SHP77 treated with DMSO at 0.1 percent for 48 hours (cell line): Measurements from ENCODE around the gene HEXB.
"Not testable (repeated sequence)": the region's sequence is repeated elsewhere in the genome, so short reads cannot be mapped to it uniquely, and the experiment has no call there.

Experiments used
- DNase-seq: peaks from one replicate; lab custom pipeline; 2025; lab: John Stamatoyannopoulos, UW

HEXB gene

DNA sequence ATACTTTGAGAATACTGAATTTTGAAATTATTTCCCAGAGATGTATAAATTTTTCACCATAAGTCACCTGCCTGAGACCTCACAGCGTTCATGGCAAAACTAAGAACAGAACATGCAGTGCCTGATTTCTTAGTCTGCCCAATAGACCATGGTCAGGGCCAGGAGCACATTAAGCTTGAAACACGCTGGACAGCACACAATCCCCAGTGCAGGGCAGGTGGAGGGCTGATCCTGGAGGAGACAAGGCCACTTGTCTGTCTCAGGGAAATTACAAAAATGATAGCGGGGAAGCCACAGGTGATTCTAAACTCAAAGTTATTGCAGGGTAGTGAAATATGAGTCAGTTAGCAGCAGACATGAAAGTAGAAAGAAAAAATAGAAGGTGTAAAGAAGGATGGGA lies 25.9 kb upstream of the HEXB start:
- no peak for DNase-seq

DNA sequence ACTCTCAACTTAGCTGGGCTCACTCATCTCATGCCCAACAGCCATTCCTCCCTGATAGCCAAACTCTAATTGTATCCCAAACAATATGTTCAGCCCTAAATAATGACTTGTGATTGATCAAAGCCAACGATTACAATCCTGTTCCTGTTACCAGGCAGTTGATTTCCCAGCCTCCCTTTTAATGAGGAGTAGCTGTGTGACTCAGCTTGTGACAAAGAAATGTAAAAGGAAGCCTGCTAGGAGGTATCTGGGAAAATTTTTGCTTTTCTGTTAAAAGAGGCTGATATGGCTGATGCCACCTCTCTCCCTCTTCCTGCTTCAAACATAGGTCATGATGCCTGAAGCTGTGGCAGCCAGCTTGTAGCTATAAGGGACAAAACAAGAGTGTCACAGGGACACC lies 24.9 kb upstream of the HEXB start:
- no peak for DNase-seq

DNA sequence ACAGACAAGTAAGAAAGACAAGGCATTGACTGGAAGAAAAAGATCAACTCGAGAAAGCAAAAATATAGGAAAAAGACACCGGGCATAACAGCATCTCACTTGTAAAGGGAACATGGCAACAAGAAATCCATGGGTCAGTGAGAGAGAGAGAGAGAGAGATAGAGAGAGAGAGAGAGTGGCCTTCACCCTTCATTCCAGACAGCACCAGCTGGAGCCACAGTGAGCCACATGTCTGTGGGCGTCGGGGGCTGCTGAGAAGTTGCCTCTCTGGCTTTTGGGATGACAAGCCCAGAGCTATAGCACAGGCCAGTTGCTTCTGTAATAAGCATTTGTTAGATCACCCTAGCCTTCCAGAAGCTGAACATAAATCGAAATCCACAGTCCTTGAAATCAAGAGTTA lies 24.2 kb upstream of the HEXB start:
- DNase-seq = no peak

DNA sequence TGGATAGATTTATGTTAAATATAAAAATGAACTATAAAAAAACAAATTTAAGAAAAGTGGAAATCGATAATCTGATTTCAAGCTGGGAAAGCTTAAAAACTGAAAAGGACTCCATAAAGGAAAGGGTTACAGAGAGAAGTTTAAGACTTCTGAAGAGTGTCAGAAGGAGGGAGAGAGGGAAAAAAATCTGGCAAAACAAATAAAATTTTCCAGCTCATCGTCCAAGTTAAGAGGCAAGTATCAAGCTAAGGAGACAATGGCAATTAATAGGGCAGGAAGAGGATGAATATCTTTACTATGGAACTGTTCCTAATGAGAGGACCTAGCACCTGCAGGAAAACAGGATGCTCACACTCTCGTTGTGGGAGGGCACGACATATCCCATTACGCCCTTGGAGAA lies 20.5 kb upstream of the HEXB start:
- DNase-seq = no peak

DNA sequence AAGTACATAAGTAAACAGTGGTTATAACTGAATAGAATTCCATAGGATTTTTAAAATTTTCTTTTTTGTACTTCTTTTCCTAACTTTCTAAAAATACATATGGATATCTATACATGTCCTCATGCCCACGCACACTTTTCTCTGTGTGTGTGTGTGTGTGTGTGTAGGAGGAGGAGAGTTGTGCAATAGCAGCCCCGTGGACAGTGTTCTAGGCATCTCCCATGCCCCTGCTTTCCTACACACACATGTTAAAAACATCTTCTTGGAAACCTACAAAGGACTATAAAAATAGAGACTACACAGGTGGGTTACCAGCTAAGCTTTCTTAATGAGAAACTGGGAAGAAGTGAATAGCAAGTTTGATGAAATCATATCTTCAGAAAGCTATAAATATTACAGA lies 19.8 kb upstream of the HEXB start:
- DNase-seq = no peak

DNA sequence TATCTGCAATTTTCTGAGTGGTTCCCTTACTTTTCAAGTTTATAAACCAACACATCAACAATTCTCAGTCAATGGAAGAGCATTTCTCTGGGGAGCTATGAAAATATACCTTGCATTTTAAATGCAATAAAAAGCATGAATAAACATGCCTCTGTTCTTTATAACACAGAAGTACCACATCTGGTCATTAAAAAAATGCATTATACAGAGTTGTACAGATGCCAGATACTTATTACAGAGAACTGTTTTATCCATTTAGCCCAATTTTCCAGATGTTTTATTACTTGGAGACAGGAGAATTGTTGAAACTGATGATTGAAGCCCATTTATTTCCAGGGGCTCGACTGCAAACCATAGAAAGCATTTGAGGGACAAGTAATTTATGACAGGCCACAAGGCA lies 19.2 kb upstream of the HEXB start:
- no peak for DNase-seq

DNA sequence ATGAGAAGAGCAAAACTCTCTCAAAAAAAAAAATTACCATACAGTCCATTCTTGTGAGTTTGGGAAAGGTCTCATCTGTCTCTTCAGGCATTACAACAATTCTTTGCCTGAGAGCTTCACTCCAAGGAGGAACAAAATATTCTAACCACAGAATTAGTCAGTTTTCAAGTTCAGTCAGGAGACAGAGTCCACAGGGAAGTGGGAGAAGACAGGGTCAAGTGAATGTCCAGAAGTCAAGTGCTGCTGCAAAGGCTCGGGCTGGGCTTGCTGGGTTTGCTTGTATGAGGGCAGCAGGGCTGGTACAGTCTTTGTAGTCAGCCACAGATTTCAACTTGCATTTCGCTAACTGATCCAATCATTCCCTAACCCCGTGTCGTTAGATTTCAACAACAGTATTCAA lies 17.6 kb upstream of the HEXB start:
- no peak for DNase-seq

DNA sequence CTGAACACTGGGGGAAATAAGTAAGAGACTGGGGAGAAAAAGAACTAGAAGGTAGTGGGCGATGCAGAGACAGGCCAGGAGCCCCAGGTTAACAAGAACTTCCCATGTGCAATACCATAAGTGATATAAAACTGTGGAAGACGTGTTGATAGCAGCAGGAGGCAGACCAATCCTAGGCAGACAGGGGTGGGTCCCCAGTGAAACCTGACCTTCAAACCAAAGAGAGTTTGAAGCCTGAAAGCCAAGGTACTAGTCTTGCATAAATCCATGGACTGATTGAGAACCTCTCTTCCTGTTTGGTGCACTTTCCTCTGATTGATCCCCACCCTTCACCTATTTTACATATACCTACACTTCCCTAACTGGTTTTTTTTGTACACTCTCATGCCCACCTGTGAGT lies 15.2 kb upstream of the HEXB start:
- DNase-seq = no peak

DNA sequence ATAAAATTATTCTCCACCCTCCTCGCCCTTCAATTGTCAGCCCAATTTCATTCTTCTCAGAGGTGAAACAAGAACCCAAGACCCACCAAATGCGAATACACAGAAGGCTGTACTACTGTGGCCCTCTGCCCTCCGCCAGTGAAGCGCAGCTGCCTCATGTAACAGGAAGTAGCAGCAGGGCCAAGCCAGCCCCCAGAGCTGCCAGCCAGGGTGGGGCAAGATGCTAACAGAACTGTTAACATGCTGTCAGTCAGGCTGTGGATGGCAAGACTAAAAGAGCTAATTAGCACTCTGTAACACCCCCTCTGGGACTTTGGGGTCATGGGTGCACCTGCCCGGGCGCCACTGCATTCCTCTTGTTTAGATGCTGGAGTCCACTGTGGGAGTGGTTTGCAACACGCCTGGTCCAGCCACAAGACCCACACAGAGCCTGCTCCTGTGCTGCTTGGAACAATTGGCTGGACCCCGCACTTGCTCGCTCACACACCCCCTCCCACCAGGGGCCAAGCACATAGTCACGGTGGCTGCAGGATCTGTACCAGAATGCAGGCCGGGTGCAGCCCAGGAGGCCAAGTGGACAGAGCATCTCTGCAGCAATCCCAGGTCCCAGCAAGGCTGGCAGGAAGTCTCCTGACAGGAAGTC lies 14.5 kb upstream of the HEXB start:
- no peak for DNase-seq

DNA sequence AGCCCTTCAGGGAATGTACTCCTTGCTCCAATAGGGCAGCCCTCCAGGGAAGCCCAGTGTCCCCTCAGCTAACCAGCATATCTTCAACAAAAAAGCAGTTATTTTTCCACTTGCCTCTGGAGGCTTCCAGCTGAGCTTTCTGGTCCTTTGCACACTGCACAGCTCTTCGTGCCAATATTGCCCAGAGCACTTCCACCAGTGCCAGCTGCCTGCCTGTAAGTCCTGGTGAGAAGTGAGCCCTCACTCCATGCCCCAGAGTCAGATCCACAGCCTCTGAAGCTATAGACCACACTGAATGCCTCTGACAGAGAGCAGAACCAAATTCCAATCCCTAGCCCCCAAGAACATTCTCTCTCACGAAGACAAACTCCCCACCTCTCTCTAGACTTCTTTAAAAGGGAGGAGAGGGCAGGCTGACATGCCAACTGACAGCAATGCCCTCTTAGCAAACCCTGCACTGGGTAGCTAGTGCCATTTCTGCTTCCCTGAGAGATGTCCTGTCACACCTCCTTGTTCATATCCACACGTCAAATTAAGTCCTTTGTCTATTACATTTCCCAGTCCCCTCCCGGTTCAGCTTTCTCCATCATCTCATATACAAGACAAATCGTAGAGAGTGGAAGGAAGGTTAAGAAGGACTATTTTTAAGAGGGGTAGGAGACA lies 12.7 kb upstream of the HEXB start:
- no peak for DNase-seq

DNA sequence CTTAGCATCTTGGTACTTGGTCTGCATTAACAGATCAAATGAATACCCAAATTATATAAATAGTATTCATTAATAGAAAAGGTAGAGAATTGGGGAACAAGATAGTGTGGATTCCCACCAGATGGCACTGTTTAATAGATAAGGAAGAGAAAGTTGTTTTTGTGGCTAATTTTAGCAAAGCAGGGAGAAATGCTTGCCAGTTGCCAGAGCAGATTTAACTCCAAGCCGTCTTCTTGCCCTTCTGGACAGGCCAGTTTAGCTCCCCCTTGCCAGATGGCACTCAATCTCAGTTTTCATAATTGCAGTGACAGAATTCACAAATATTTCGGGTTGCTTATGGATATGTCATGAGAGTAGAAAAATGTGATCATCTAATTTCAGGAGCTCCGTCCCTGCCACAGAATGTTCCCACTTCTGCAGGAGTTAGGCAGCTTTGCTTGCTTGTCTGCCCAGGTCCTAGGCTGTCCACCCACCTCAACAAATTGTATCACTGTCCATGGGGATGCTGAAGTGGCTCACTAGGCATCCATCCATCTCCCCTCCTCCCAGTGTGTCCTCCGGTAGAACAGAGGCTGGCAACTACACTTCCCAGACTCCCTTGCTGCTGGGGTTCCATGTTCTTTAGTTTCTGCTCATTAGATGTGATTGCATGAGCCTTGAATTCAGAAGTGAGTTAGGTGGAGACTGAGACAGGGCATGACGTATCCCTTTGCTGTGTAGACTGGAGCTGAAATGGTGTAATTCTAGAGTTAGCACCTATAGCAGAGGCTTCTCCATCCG lies 11.8 kb upstream of the HEXB start:
- peak; percentile 28 for DNase-seq

DNA sequence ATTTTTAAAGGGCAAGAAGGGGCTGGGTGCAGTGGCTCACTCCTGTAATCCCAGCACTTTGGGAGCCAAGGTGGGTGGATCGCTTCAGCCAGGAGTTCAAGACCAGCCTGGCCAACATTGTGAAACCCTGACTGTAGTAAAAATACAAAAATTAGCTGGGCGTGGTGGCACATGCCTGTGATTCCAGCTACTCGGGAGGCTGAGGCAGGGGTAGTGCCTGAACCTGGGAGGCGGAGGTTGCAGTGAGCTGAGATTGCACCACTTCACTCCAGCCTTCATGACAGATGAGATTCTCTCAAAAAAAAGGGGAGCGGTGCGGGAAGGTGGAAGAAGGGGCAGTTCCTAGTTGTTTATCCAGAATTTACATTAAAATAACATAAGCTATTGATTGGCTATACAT lies 8.6 kb upstream of the HEXB start:
- DNase-seq = not testable (repeated sequence)

DNA sequence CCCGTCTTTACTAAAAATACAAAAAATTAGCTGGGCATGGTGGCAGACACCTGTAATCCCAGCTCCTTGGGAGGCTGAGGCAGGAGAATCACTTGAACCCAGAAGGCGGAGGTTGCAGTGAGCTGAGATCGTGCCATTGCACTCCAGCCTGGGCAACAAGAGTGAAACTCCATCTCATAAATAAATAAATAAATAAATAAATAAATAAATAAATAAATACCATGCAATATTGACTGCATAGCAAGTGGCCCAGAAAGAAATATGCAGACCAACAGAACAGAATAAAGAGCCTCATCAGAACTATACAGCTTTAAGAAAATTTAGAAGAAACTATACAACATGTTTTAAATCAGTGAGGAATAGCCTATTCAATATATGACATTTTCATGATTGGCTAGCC lies 6.9 kb upstream of the HEXB start:
- not testable (repeated sequence) for DNase-seq

DNA sequence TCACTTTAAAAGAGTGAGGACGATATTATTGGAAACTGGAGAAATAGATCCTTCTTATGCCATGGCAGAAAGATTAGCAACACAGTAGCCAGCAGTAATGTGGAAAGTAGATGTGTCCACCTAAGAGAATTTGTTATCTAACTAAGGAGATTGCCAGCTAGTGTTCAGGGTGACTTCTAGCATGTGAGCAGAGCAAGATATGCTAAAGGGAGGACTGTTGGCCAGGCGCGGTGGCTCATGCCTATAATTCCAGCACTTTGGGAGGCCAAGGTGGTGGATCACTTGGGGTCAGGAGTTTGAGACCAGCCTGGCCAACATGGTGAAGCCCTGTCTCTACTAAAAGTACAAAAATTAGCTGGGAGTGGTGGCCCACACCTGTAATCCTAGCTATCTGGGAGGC lies 5.7 kb upstream of the HEXB start:
- not testable (repeated sequence) for DNase-seq

DNA sequence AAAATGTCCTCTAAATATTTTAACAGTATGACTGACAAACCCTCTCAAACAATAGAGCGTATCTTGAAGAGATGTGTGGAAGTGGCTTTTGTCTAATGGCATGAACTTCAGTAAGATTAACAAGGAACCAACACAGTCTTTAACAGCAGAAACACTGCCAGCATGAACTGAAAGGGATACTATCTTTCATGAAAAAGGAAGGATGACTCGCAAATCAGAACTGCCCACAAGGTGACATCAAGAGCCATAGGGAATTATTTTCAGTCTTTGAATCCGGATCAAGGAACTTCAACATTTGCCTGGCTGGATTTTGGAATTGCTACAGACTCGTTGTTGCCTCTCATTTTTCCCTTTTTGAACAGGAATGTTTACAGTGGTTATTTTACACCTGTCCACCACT lies 5.1 kb upstream of the HEXB start:
- DNase-seq = no peak

DNA sequence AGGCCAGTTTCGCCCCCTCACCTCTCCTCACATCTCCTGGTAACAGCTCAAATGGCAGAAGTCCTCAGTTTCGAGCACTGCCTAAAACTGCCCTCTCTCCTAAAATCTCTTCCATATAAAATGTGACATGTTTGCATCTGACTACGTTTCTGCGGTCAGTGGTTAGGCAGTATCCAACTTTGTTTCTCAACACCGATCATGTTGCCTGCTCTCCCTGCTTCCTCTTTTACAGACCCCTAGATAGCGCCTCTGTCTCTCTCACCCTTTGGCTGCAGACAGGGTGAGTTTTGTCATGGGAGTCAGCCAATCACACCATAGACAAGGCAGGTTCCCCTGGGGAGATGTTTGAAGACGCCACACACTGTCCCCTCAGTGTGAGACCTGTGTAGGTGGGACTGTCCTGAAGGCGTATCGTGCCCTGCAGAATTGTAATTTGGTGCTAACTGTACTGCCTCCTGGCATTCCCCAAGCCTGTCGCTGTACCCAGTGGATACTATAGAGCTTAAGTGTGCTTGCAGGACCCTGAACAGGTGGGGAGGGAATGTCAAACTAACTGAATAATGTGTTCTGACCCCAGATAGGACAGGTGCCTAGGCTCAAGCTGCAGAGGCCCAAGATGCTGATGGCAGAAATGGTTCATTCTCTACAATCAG lies 1.1 kb downstream of the HEXB start:
- no peak for DNase-seq

DNA sequence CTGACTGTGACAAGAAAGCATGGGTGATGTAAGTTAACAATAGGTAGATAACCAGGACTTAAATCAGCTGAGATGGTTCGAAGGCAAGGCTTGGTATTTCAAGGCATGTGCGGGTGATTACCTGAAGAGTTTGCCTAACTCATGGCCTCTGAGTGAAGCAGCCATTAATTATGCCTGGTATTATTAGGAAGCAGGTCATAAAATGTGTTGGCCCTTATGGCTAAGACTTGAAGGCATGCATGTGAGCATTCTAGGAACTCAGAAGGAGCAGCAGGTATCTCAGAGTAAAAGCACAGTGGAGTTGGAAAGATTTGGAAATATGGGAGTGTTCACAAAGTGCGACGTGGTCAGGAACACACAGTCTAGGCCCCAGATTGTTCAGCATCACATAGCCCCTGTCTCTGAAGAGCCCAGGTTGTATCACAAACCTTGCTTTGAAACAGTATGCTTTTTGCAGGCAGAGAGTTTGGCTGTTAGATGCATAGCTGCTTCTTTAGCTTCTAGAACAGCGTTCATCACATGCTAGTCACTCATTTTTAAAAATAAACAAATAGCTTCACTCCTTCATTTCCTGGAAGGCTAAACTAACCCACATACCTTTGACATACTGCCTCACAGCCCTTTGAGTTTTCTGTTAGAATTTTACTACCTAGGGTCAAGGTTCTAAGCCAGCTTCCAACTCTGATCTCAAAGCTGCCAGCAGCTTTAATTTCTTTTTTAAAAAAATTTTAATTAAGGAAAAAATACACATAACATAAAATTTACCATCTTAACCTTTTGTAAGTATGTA lies 2.1 kb downstream of the HEXB start:
- DNase-seq = no peak

DNA sequence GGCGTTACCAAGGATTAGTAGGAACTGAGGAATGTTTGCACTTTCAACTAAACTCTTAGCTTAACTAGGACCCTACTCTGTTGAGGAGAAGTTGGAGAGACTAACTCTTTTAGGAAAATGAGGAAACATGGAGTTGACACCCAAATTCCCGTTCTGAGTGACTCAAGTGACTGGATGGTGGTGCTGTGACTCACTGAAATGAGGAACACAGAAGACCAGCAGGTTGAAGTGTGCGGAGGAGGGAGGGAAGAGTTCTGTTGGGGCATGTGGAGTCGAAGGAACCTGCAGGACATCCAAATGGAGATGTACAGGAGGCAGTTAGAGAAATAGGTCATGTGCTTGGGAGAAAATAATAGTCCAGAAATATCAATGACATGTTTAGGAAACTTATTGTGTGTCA lies 8.2 kb downstream of the HEXB start:
- DNase-seq = no peak

DNA sequence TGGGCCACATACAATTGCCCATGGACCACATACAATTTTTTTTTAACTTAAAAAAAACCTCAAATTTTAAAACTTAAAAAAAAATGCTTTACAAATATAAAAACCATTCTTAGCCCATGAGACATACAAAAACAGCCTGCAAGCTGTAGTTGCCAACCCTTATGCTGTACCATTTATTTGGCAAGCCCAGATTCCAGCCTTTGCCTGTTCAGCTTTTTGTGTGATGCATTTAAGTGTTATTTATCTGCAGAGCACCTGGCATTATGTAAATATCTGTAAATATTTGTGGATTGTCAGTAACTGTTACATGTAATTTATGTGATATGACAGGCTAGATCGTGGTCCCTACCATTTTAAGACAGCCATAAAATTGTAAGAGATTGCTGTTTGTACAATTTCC lies 32.6 kb downstream of the HEXB start:
- no peak for DNase-seq

DNA sequence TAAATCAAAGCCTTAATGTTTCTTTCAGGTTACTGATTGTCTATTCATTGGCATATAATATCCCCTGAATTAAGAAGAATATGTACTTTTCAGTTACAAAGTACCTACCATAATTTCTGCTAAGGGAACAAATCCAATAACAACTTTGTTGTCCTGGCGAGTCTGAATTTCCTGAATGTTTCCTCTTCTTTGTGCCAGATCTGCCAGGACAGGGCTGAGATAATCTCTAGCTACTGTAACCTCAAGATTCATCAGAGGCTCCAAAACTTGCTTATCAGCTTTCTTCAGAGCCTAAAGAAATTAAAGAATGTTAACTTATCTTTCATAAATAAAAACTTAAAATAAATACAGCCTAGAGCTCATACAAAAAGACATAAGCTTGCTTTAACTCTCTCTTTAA lies 37.2 kb downstream of the HEXB start:
- no peak for DNase-seq

DNA sequence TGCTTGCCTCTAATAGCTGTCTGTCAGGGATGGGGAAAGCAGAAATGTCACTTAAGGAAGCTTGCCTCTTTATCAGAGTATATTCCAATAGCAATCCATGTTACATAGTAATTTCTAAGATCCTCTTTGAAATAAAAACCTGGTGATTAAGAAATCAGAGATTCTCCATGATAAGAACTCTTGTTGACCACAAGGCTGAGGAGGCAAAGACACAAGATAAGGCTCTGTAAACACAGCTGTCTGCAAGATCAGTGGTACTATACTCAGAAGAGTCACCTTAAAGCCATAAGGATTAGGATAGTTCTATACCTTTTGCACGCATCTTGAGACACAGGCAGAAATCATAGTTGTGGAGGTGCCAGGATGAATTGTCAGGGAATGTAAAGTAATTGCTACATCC lies 40.3 kb downstream of the HEXB start:
- DNase-seq = no peak

DNA sequence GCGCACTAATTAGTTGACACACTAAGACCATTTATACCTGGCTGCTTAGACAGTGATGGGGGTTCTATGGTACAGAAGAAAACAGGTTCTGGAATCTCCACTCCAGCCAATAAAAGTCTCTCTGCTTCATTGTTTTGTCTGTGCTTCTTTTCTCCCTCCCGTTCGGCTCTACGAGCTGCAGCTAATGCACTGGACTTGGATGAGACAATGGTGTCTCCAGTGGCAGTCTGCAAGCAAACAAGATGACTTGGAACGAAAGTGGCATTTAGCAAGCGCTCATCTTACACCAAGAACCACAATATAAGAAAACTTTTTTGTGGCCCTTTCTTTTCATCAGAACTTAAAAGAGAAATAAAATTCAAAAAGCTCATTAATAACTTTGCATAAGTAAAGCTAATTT lies 51.7 kb downstream of the HEXB start:
- no peak for DNase-seq
